ENCODE measurements around the gene WBP2. TPM values are rescaled to one million over a fixed set of nuclear protein-coding genes. Genes with fewer than 3 reads are reported as not detected.

The WBP2 gene
- total RNA-seq, 1 experiment from 2014 or later: 55.7 TPM

DNA sequence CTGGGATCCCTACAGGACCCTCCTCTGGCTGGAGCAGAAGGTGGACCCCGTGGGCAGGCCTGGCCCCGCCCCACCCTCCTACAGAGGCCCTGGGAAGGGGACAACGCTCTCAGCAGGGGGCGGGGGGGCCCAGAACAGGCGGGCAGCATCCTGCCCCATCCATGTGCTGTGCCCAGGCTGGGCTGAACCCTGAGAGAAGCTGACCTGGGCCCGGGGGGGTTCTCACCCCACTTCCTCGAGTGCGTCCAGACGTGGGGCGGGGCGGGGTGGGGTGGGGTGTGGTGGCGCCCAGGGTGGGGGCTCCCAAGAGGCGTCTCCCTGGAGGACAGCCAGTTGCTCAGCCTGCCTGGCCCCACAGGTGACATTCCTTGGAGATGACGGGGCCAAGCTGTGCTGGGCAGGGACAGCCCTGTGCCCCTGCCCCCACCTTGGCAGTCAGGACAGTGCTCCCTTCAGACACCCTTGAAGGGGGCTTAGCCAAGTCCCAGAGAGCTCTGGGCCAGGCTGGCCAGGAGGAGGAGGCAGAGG, 10.5 kb downstream of the WBP2 start:
- peak; percentile 38 for DNase-seq (ENCODE audit: unreplicated experiment)
- Mint-ChIP-seq H3K9me3 (ENCODE audit: unreplicated experiment) (no peaks in the 10 kb centered on the region), H3K4me3 (ENCODE audit: unreplicated experiment) (no peak overlapping the region), H3K27ac (ENCODE audit: low read depth, unreplicated experiment) (no peak overlapping the region), H3K36me3 (ENCODE audit: insufficient read depth, unreplicated experiment) (peaks cover 41% of the 10 kb centered on the region), H3K27me3 (ENCODE audit: insufficient read depth, unreplicated experiment) (no peaks in the 10 kb centered on the region), H3K4me1 (ENCODE audit: insufficient read depth, unreplicated experiment) (peaks cover 14% of the 10 kb centered on the region)
- intact Hi-C loops (cut with micrococcal nuclease): no loop called here
- ChIA-PET CTCF (interaction anchor here (0.6 to 1.7 kb wide), 5 partner anchors 11 to 186 kb away, joined by 3 to 8 read pairs (median 3); partner anchors contain the start of genes TRIM65 and WBP2), POLR2A (interaction anchor here (0.7 to 3.4 kb wide), 6 partner anchors 11 to 422 kb away, joined by 3 to 27 read pairs (median 4); partner anchors contain the start of genes UNK and WBP2)
- no TSS peak for BruUV-seq (replicated peaks)
- TF ChIP-seq, protein P1, sequence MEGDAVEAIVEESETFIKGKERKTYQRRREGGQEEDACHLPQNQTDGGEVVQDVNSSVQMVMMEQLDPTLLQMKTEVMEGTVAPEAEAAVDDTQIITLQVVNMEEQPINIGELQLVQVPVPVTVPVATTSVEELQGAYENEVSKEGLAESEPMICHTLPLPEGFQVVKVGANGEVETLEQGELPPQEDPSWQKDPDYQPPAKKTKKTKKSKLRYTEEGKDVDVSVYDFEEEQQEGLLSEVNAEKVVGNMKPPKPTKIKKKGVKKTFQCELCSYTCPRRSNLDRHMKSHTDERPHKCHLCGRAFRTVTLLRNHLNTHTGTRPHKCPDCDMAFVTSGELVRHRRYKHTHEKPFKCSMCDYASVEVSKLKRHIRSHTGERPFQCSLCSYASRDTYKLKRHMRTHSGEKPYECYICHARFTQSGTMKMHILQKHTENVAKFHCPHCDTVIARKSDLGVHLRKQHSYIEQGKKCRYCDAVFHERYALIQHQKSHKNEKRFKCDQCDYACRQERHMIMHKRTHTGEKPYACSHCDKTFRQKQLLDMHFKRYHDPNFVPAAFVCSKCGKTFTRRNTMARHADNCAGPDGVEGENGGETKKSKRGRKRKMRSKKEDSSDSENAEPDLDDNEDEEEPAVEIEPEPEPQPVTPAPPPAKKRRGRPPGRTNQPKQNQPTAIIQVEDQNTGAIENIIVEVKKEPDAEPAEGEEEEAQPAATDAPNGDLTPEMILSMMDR (IDR thresholded peaks at IDR 0.05; ENCODE audit: unreplicated experiment): no peak

DNA sequence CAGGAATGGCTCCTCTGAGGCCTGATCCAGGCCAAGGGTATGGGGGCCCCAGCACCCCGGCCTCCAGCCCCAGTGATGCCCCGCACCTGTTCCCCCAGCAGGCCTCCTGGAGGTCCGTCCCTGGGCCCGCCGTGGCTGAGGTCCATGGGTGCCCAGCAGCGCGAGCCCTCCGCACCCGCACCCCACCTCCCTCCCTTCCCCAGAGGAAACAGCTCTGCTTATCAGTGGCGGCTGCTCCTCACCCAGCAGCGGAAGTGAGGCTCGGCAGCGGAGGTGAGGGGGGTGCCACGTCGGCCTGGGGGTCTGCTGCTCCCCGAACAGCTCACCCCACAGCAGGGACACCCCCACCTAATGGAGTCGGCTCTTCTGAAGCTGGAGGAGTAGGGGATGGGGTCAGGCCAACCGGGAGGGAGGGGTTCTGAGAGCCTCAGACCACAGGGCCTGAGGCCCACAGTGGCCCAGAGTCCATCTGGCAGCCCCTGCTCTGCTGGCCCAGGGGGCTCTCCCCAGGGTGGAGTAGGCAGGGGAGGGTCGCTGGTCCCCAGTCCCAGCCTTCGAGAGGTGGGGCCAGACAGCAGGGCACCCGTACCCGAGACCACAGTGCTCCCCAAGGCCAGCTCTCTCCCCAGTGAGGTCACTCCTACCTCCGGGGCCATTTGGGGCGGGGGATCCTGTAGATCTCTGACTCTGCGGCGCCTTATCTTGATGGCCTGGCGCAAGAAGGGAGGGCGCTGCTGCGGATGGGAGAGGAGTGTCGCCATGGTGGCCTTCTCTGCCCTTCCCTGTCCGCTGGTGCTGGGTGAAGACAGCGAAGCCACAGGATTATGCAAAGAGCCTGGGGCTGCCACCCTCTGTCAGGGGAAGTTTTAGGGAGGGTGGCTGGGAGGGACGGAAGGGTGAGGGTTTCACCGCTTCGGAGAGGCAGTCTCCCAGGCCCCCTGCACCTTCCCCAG, 11.3 kb downstream of the WBP2 start, which contains the start of gene UNC13D:
TSS of gene UNC13D (minus strand) at position 828 of the 953 bp plus-strand sequence. CDS start at position 761, 67 bp downstream.
- POLR2A ChIA-PET: interaction anchor here (0.6 to 3.4 kb wide), 9 partner anchors 11 to 423 kb away, joined by 3 to 27 read pairs (median 3); partner anchors contain the start of genes UNK and WBP2
- TF ChIP-seq, protein P1 (IDR thresholded peaks at IDR 0.05; ENCODE audit: unreplicated experiment): no peak
- Mint-ChIP-seq H3K4me1 (ENCODE audit: insufficient read depth, unreplicated experiment) (peaks cover 14% of the 10 kb centered on the region), H3K36me3 (ENCODE audit: insufficient read depth, unreplicated experiment) (peaks cover 34% of the 10 kb centered on the region), H3K4me3 (ENCODE audit: unreplicated experiment) (peak within 1 kb of the TSS; percentile 16), H3K9me3 (ENCODE audit: unreplicated experiment) (no peaks in the 10 kb centered on the region), H3K27ac (ENCODE audit: low read depth, unreplicated experiment) (no peak within 1 kb of the TSS), H3K27me3 (ENCODE audit: insufficient read depth, unreplicated experiment) (no peaks in the 10 kb centered on the region)
- intact Hi-C loops (cut with micrococcal nuclease): no loop called here
- DNase-seq (ENCODE audit: unreplicated experiment): peak; percentile 60
- BruUV-seq (replicated peaks): no TSS peak
- CTCF ChIA-PET: interaction anchor here (1.3 to 1.7 kb wide), 2 partner anchors 11 to 52 kb away, joined by 3 to 8 read pairs; partner anchors contain the start of genes TRIM65 and WBP2

DNA sequence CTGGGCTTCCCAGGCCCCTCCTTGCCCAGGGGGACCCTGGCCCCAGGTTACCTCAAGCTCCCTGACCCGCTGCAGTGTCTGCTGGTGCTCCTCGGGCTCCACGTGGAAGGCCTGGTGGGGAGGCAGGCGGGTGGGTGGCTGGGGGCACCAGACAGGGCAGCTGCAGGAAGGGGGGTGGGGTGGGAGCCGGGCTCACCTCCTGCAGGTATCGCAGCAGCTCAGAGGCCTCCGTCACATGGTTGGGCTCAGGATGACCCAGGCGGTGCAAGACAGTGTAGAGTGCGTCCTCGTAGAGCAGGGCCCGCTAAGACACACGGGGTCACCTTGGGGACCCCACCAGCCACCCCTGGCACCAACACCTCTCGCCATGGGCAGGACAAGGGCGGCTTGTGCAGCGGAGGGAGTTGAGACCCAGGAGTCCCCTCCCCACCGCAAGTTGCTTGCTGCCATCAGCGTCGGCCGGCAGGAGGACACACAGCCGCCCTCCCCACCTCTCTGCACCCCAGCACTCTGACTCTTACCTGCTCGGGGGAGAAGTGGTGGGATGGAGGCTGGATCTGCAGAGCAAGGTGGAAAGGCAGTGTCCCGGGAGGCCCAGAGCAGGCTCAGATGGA, 12.1 kb downstream of the WBP2 start:
- no TSS peak for BruUV-seq (replicated peaks)
- TF ChIP-seq, protein P1 (IDR thresholded peaks at IDR 0.05; ENCODE audit: unreplicated experiment): no peak
- ChIA-PET POLR2A (interaction anchor here (1.1 to 3.4 kb wide), 3 partner anchors 10 to 66 kb away, joined by 3 to 27 read pairs (median 4); partner anchors contain the start of gene WBP2), CTCF (no interaction called here)
- no peak overlapping the region for H3K4me3 Mint-ChIP-seq (ENCODE audit: unreplicated experiment)
- H3K27ac Mint-ChIP-seq (ENCODE audit: low read depth, unreplicated experiment): no peak overlapping the region
- H3K36me3 Mint-ChIP-seq (ENCODE audit: insufficient read depth, unreplicated experiment): peaks cover 26% of the 10 kb centered on the region
- no peaks in the 10 kb centered on the region for H3K9me3 Mint-ChIP-seq (ENCODE audit: unreplicated experiment)
- intact Hi-C loops (cut with micrococcal nuclease): no loop called here
- no peak for DNase-seq (ENCODE audit: unreplicated experiment)
- H3K27me3 Mint-ChIP-seq (ENCODE audit: insufficient read depth, unreplicated experiment): no peaks in the 10 kb centered on the region
- H3K4me1 Mint-ChIP-seq (ENCODE audit: insufficient read depth, unreplicated experiment): peaks cover 14% of the 10 kb centered on the region
